ENCODE results near the gene BEGAIN. TPM values are rescaled to one million over a fixed set of nuclear protein-coding genes. Genes with fewer than 3 reads are reported as not detected.

Gene BEGAIN
- total RNA-seq, 1 experiment from 2014 or later, result not detected

GRCh38 chr14:100504372-100505078, 82.7 kb downstream of the BEGAIN start:
- Histone ChIP-seq H3K9me3 (ENCODE audit: insufficient read depth, low read depth) (no peaks in the 10 kb centered on the region), H3K4me3 (no peak overlapping the region), H3K4me2 (no peak overlapping the region), H3K27me3 (ENCODE audit: insufficient read depth, low read depth) (no peaks in the 10 kb centered on the region), H4K20me1 (ENCODE audit: insufficient read depth) (no peaks in the 10 kb centered on the region), H2AFZ (no peak overlapping the region), H3K36me3 (ENCODE audit: low read depth) (no peaks in the 10 kb centered on the region), H3F3A (ENCODE audit: insufficient read depth, low read depth) (no peaks in the 10 kb centered on the region), H3K9me2 (ENCODE audit: insufficient read depth) (no peaks in the 10 kb centered on the region), H3K79me2 (ENCODE audit: low read depth) (no peaks in the 10 kb centered on the region), H3K27ac (no peak overlapping the region), H3K4me1 (replicated peaks; ENCODE audit: insufficient read depth) (no peaks in the 10 kb centered on the region)
- ChIA-PET CTCF (no interaction called here), POLR2A (ENCODE audit: unreplicated experiment) (no interaction called here)
- intact Hi-C loops (cut with micrococcal nuclease; ENCODE audit: unreplicated experiment), result no loop called here
- no peak for DNase-seq
- TF ChIP-seq CTCF (conservative IDR thresholded peaks at IDR 0.05) (no peak), EZH2 (IDR thresholded peaks at IDR 0.05; ENCODE audit: low read depth) (no peak)
- BruUV-seq (replicated peaks), result no TSS peak

GRCh38 chr14:100503251-100503650, 84.0 kb downstream of the BEGAIN start:
- Histone ChIP-seq H3F3A (ENCODE audit: insufficient read depth, low read depth) (no peaks in the 10 kb centered on the region), H3K4me3 (no peak overlapping the region), H4K20me1 (ENCODE audit: insufficient read depth) (no peaks in the 10 kb centered on the region), H2AFZ (no peak overlapping the region), H3K9me2 (ENCODE audit: insufficient read depth) (no peaks in the 10 kb centered on the region), H3K36me3 (ENCODE audit: low read depth) (no peaks in the 10 kb centered on the region), H3K4me1 (replicated peaks; ENCODE audit: insufficient read depth) (no peaks in the 10 kb centered on the region), H3K4me2 (no peak overlapping the region), H3K27me3 (ENCODE audit: insufficient read depth, low read depth) (no peaks in the 10 kb centered on the region), H3K9me3 (ENCODE audit: insufficient read depth, low read depth) (no peaks in the 10 kb centered on the region), H3K27ac (no peak overlapping the region), H3K79me2 (ENCODE audit: low read depth) (no peaks in the 10 kb centered on the region)
- BruUV-seq (replicated peaks), result no TSS peak
- TF ChIP-seq CTCF (conservative IDR thresholded peaks at IDR 0.05) (no peak), EZH2 (IDR thresholded peaks at IDR 0.05; ENCODE audit: low read depth) (no peak)
- POLR2A ChIA-PET (ENCODE audit: unreplicated experiment), result no interaction called here
- intact Hi-C loops (cut with micrococcal nuclease; ENCODE audit: unreplicated experiment), result no loop called here
- no peak for DNase-seq
- CTCF ChIA-PET, result no interaction called here

- no peak overlapping the region for H3K4me3 ChIP-seq
- H2AFZ ChIP-seq, result no peak overlapping the region
- H3K27ac ChIP-seq, result no peak overlapping the region
- POLR2A ChIA-PET (ENCODE audit: unreplicated experiment), result no interaction called here
- CTCF ChIA-PET, result no interaction called here
- no peaks in the 10 kb centered on the region for H3F3A ChIP-seq (ENCODE audit: insufficient read depth, low read depth)
- no peak for DNase-seq
- no peaks in the 10 kb centered on the region for H3K27me3 ChIP-seq (ENCODE audit: insufficient read depth, low read depth)
- no peaks in the 10 kb centered on the region for H3K9me2 ChIP-seq (ENCODE audit: insufficient read depth)
- H3K9me3 ChIP-seq (ENCODE audit: insufficient read depth, low read depth), result no peaks in the 10 kb centered on the region
- intact Hi-C loops (cut with micrococcal nuclease; ENCODE audit: unreplicated experiment), result no loop called here
- BruUV-seq (replicated peaks), result no TSS peak
- TF ChIP-seq CTCF (conservative IDR thresholded peaks at IDR 0.05) (no peak), EZH2 (IDR thresholded peaks at IDR 0.05; ENCODE audit: low read depth) (no peak)
- H3K4me2 ChIP-seq, result no peak overlapping the region
- no peaks in the 10 kb centered on the region for H3K36me3 ChIP-seq (ENCODE audit: low read depth)
- no peaks in the 10 kb centered on the region for H3K4me1 ChIP-seq (replicated peaks; ENCODE audit: insufficient read depth)
- no peaks in the 10 kb centered on the region for H4K20me1 ChIP-seq (ENCODE audit: insufficient read depth)
- no peaks in the 10 kb centered on the region for H3K79me2 ChIP-seq (ENCODE audit: low read depth)
These were observed 84.5 kb downstream of the BEGAIN start for GRCh38 chr14:100502622-100503220.
